Esophagus squamous epithelium (tissue), 5 donors: ENCODE measurements around the gene TRIM37. TPM values are rescaled to one million over a fixed set of nuclear protein-coding genes. Genes with fewer than 3 reads are reported as not detected.

Source experiments
- DNase-seq: peaks from one replicate; lab custom pipeline; 2025; lab: John Stamatoyannopoulos, UW
- H3K27ac ChIP-seq, 4 donors: fragments of 200-600 bp; sonication (generic); one replicate each; pipeline ENCODE4 v1.5.1; 2016 to 2019; ENCODE audit warnings: mild to moderate bottlenecking in 1 of 4
- H3K27me3 ChIP-seq, 4 donors: fragments of 200-600 bp; sonication (generic); 1 replicate in 3 of 4; 2 replicates in 1 of 4; pipeline versions ENCODE4 v1.5.1 to v1.6.0; 2017 to 2021; ENCODE audit warnings: antibody characterized with exemption in 1 of 4
- H3K36me3 ChIP-seq, 3 donors: fragments of 200-600 bp; sonication (generic); one replicate each; pipeline ENCODE4 v1.5.1; 2016 to 2019
- H3K4me1 ChIP-seq, 3 donors: fragments of 200-600 bp; sonication (generic); one replicate each; pipeline ENCODE4 v1.5.1; 2017 to 2019
- H3K4me3 ChIP-seq, 4 donors: fragments of 200-600 bp; sonication (generic); 1 replicate in 3 of 4; 2 replicates in 1 of 4; pipeline ENCODE4 v1.5.1; 2016 to 2019; ENCODE audit warnings: mild to moderate bottlenecking in 2 of 4, moderate library complexity in 1 of 4
- H3K9me3 ChIP-seq, 3 donors: fragments of 200-600 bp; sonication (generic); one replicate each; pipeline ENCODE4 v1.5.1; 2016 to 2019
- CTCF ChIP-seq, 6 experiments: fragments of 450-650 bp in 4 of 6; fragments of 200-600 bp in 2 of 6; sonication (generic) in 2 of 6; IDR thresholded peaks; one replicate each; pipeline ENCODE4 v1.5.1; 2016 to 2019; ENCODE audit warnings: antibody characterized with exemption in 6 of 6, mild to moderate bottlenecking in 4 of 6, moderate library complexity in 4 of 6
- POLR2A ChIP-seq, 4 donors: fragments of 450-650 bp; IDR thresholded peaks; one replicate each; pipeline ENCODE4 v1.6.1; 2017; ENCODE audit warnings: antibody characterized with exemption in 4 of 4, mild to moderate bottlenecking in 4 of 4, moderate library complexity in 3 of 4
- WGBS, 2 donors: methylation state at CpG; one replicate each; pipeline ENCODE4 v1.1.5; 2018; 5-methylcytosine and 5-hydroxymethylcytosine counted together
- intact Hi-C: fragments of 100-400 bp; cut with DNase I; formaldehyde crosslinking; loops from one replicate; pipeline ENCODE4 v1.15.0; 2022
- total RNA-seq, 4 donors: library from RNA; depleted of rRNA; stranded (reverse); fragments of >200 nt; gene quantifications; one replicate each; pipeline ENCODE4 v1.1.0, GENCODE V29; 2016
- donor health status: DM: yes; HTN: yes; CAD: no.

Gene TRIM37
- total RNA-seq, 4 donors from 2014 or later = 6.6 to 19.5 (median 17.1) TPM

- Histone ChIP-seq H3K9me3 (no peaks in the 10 kb centered on the region), H3K4me1 (no peaks in the 10 kb centered on the region), H3K27ac (no peak overlapping the region), H3K27me3 (no peaks in the 10 kb centered on the region), H3K36me3 (peaks cover 0 to 29% (median 0%) of the 10 kb centered on the region in 3 donors), H3K4me3 (no peak overlapping the region)
- TF ChIP-seq CTCF (IDR thresholded peaks at IDR 0.05) = no peak
- TF ChIP-seq POLR2A (IDR thresholded peaks at IDR 0.05) = no peak
- 50 to 67% methylated on average over 1 of the region's 1 CpG for WGBS, 2 donors
- no peak for DNase-seq
- intact Hi-C loops = no loop called here
These were observed 24.5 kb upstream of the TRIM37 start for GRCh38 chr17:59131131-59131530.

DNA sequence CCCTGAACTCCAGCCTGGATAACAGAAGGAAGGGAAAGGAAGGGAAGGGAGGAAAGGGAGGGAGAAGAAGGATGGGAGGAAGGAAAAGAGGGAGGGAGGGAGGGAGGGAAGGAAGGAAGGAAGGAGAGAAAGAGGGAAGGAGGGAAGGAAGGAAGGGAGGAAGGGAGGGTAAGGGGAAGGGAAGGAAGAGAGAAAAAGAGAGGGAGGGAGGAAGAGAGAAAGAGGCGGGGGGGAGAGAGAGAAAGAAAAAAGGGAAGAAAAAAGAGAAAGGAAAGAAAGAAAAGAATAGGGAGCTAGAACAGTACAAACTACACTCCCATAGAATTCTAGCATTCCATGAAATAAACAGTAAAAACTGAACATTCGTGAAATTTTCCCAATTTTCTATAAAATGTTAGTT, 23.1 kb upstream of the TRIM37 start:
- Histone ChIP-seq H3K27me3 (no peaks in the 10 kb centered on the region), H3K9me3 (no peaks in the 10 kb centered on the region), H3K4me1 (no peaks in the 10 kb centered on the region), H3K4me3 (no peak overlapping the region), H3K27ac (no peak overlapping the region), H3K36me3 (peaks cover 0 to 29% (median 0%) of the 10 kb centered on the region in 3 donors)
- no peak for DNase-seq
- intact Hi-C loops = no loop called here
- WGBS, 2 donors = 45 to 50% methylated on average over 2 of the region's 2 CpGs
- TF ChIP-seq CTCF (IDR thresholded peaks at IDR 0.05) (no peak), POLR2A (IDR thresholded peaks at IDR 0.05) (no peak)

- H3K4me3 ChIP-seq = no peak overlapping the region
- H3K36me3 ChIP-seq = peaks cover 0 to 37% (median 4%) of the 10 kb centered on the region in 3 donors
- no peaks in the 10 kb centered on the region for H3K9me3 ChIP-seq
- H3K4me1 ChIP-seq = no peaks in the 10 kb centered on the region
- H3K27ac ChIP-seq = no peak overlapping the region
- no peaks in the 10 kb centered on the region for H3K27me3 ChIP-seq
- no peak for TF ChIP-seq CTCF (IDR thresholded peaks at IDR 0.05)
- no peak for TF ChIP-seq POLR2A (IDR thresholded peaks at IDR 0.05)
- intact Hi-C loops = no loop called here
- DNase-seq = no peak
- WGBS, 2 donors = 58% methylated on average over 3 of the region's 3 CpGs
These were observed 20.2 kb upstream of the TRIM37 start for GRCh38 chr17:59126809-59127417.

GRCh38 chr17:59124665-59125064, 18.0 kb upstream of the TRIM37 start:
- Histone ChIP-seq H3K27ac (no peak overlapping the region), H3K36me3 (peaks cover 0 to 49% (median 4%) of the 10 kb centered on the region in 3 donors), H3K4me3 (no peak overlapping the region), H3K9me3 (no peaks in the 10 kb centered on the region), H3K4me1 (no peaks in the 10 kb centered on the region), H3K27me3 (no peaks in the 10 kb centered on the region)
- intact Hi-C loops = no loop called here
- TF ChIP-seq POLR2A (IDR thresholded peaks at IDR 0.05) (no peak), CTCF (IDR thresholded peaks at IDR 0.05) (no peak)
- WGBS, 2 donors = 94 to 95% methylated on average over 6 of the region's 6 CpGs
- DNase-seq = no peak

GRCh38 chr17:59121901-59122480, 15.3 kb upstream of the TRIM37 start:
- Histone ChIP-seq H3K27ac (no peak overlapping the region), H3K27me3 (no peaks in the 10 kb centered on the region), H3K9me3 (no peaks in the 10 kb centered on the region), H3K4me1 (no peaks in the 10 kb centered on the region), H3K36me3 (peaks cover 0 to 47% (median 4%) of the 10 kb centered on the region in 3 donors), H3K4me3 (no peak overlapping the region)
- DNase-seq = no peak
- intact Hi-C loops = no loop called here
- WGBS, 2 donors = 80 to 82% methylated on average over 8 to 9 of the region's 9 CpGs
- TF ChIP-seq CTCF (IDR thresholded peaks at IDR 0.05) = no peak
- TF ChIP-seq POLR2A (IDR thresholded peaks at IDR 0.05) = no peak
